ENCODE results near the gene CACNG7. TPM values are rescaled to one million over a fixed set of nuclear protein-coding genes. Genes with fewer than 3 reads are reported as not detected.

Gene CACNG7
- total RNA-seq, 2 donors from 2014 or later, result not detected

DNA sequence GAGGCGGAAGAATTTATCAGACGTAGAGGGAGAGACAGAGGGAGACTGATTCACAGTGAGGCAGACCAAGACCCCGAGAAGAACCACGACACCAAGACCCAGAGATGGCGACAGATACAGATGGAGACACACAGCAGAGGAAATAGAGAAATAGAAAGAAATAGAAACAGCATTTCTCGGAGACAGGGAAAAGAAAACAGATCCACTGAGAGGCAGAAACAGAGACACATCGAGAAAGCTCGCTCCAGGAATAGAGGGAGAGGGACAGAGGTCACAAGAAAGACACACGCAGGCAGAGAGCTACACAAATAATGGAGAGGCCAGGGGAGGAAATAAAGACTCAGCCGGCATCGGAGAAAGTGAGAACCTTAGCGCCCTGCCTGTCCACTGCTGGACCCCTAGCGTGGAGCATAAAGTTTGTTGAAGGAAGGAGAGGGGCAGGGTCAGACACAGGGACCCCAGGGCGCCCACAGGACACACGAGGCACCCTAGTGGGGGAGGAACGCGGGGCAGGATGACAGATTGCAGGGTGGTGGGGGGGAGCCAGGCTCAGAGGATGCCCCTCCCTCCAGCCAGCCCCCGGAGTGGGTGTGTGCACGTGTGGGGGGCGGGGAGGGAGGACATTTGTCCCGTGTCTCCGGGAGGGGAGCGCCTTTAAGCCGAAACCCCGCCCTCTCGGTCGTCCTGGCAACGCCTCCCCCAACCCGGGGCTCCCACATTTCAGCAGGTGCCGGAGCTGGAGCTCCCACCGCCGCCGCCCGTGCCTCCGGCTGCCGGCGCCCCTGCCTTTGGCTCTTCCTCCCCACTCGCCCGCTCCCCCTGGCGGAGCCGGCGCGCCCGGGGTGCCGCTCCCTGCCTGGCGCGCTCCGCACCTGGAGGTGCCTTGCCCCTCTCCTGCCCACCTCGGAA, 27.3 kb upstream of the CACNG7 start, which contains the start of gene PRKCG:
Gene PRKCG (plus strand): TSS at position 716 of the 909 bp plus-strand sequence. CDS start 298 bp downstream, outside the sequence.
- Histone ChIP-seq H3K4me3 (peak within 1 kb of the TSS; percentile 27 to 45), H3K9me3 (no peaks in the 10 kb centered on the region), H3K36me3 (no peaks in the 10 kb centered on the region), H3K27ac (no peak within 1 kb of the TSS), H3K27me3 (peaks cover 14 to 17% of the 10 kb centered on the region in 2 donors), H3K4me1 (peaks cover 0 to 32% of the 10 kb centered on the region in 2 donors)
- TF ChIP-seq, protein P1, sequence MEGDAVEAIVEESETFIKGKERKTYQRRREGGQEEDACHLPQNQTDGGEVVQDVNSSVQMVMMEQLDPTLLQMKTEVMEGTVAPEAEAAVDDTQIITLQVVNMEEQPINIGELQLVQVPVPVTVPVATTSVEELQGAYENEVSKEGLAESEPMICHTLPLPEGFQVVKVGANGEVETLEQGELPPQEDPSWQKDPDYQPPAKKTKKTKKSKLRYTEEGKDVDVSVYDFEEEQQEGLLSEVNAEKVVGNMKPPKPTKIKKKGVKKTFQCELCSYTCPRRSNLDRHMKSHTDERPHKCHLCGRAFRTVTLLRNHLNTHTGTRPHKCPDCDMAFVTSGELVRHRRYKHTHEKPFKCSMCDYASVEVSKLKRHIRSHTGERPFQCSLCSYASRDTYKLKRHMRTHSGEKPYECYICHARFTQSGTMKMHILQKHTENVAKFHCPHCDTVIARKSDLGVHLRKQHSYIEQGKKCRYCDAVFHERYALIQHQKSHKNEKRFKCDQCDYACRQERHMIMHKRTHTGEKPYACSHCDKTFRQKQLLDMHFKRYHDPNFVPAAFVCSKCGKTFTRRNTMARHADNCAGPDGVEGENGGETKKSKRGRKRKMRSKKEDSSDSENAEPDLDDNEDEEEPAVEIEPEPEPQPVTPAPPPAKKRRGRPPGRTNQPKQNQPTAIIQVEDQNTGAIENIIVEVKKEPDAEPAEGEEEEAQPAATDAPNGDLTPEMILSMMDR (IDR thresholded peaks at IDR 0.05), result peak; percentile 21 to 73
- DNase-seq (ENCODE audit: low spot score), result no peak

DNA sequence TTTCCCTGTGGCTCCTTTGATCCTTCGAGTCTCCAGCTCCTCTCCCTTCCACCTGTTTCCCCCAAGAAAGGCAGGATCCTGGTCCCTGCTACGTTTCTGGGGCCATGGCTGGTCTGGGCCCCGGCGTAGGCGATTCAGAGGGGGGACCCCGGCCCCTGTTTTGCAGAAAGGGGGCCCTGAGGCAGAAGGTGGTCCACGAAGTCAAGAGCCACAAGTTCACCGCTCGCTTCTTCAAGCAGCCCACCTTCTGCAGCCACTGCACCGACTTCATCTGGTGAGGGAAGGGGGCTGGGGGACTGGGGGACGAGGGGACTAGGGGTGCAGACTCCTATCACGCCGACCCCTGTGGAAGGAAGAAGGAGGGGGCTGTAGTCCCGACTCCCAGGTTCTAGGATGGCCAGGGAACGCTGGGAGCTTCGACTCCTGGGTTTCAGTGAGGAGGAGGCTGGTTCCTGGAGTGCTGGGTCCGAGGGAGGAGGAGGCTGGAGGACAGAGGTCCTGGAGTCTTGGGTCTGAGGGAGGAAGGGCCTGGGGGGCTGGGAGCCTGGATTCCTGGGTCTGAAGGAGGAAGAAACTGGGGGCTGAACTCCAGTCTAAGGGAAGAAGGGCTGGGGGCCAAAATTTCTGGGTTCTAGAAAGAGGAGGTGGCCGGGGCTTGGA, 26.6 kb upstream of the CACNG7 start:
- Histone ChIP-seq H3K36me3 (no peaks in the 10 kb centered on the region), H3K4me1 (peaks cover 0 to 32% of the 10 kb centered on the region in 2 donors), H3K9me3 (no peaks in the 10 kb centered on the region), H3K27me3 (peaks cover 14 to 17% of the 10 kb centered on the region in 2 donors), H3K4me3 (peak overlapping the region in 1 of 2 donors; percentile 45), H3K27ac (no peak overlapping the region)
- DNase-seq (ENCODE audit: low spot score), result no peak
- TF ChIP-seq, protein P1 (IDR thresholded peaks at IDR 0.05), result no peak

DNA sequence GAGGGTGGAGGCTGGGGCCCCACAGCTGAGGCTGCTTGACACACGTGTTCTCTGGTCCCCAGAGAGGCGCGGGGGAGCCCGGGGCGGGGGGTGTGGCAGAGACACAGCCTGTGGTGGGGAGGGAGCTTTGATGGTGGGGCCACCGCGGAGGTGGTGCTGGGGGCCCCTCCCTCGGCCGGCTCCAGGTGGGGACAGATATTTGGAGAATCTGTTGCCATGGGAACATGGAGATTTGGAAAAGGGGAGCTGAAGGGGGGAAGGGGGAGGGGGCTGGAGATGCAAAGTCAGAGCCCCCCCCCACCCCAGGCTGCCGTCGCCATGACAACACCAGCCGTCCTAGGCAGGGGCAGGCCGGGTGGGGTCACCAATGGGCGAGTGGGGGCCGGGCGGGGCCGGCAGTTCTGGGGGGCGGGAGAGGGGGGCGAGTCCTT, 25.8 kb upstream of the CACNG7 start:
- TF ChIP-seq, protein P1 (IDR thresholded peaks at IDR 0.05), result no peak

DNA sequence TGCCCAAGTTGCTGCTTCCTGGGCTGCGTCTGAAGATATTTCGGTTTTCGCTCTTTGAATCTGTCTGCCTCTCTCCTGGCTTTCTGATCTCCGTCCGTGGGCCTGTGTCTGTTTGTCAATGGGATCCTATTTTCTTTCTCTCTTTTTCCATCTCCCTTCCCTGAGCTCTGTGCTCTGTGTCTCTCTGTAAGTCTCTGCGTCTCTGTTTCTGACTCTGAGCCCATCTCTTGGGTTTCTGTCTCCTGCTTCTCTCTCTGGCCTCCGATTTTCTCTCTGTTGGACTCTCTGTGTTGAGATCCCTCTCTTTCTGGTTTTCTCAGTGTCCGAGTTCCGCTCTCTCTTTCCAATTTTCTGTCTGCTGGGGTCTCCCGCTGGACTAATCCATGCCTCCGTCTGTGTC, 25.3 kb upstream of the CACNG7 start:
- TF ChIP-seq, protein P1 (IDR thresholded peaks at IDR 0.05), result no peak
- DNase-seq (ENCODE audit: low spot score), result no peak
- H3K27ac ChIP-seq, result no peak overlapping the region
- no peak overlapping the region for H3K4me3 ChIP-seq
- no peaks in the 10 kb centered on the region for H3K36me3 ChIP-seq
- peaks cover 14 to 17% of the 10 kb centered on the region in 2 donors for H3K27me3 ChIP-seq
- H3K4me1 ChIP-seq, result peaks cover 0 to 30% of the 10 kb centered on the region in 2 donors
- H3K9me3 ChIP-seq, result no peaks in the 10 kb centered on the region

More for the DNA sequence above, 25.8 kb upstream of the CACNG7 start:
- Histone ChIP-seq H3K4me3 (no peak overlapping the region), H3K9me3 (no peaks in the 10 kb centered on the region), H3K4me1 (peaks cover 0 to 32% of the 10 kb centered on the region in 2 donors), H3K27ac (no peak overlapping the region), H3K27me3 (peaks cover 14 to 17% of the 10 kb centered on the region in 2 donors), H3K36me3 (no peaks in the 10 kb centered on the region)
- DNase-seq (ENCODE audit: low spot score), result no peak

DNA sequence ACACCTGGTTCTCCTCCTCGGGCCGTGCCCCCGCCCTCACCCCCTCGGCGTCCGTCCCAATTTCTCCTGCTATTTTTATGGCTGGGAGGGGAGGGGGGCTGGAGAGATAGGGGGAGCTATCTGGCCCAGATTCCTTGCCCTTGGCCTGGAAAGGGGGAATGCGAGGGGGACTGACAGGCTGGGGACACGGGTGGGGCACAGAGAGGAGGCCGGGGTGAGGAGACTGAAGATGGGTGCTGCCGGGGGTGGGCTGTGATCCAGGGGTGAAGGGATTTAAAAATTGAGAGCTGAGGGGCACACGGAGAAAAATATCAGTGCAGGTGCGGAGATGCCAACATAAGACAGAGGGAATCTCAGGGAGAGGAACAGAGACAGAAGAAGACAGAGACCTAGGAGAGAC, 24.8 kb upstream of the CACNG7 start:
- Histone ChIP-seq H3K9me3 (no peaks in the 10 kb centered on the region), H3K4me3 (no peak overlapping the region), H3K27ac (no peak overlapping the region), H3K36me3 (no peaks in the 10 kb centered on the region), H3K4me1 (peaks cover 0 to 27% of the 10 kb centered on the region in 2 donors), H3K27me3 (peaks cover 14 to 17% of the 10 kb centered on the region in 2 donors)
- DNase-seq (ENCODE audit: low spot score), result no peak
- TF ChIP-seq, protein P1 (IDR thresholded peaks at IDR 0.05), result no peak
